ENCODE data around the gene APIP.

Gene APIP

DNA sequence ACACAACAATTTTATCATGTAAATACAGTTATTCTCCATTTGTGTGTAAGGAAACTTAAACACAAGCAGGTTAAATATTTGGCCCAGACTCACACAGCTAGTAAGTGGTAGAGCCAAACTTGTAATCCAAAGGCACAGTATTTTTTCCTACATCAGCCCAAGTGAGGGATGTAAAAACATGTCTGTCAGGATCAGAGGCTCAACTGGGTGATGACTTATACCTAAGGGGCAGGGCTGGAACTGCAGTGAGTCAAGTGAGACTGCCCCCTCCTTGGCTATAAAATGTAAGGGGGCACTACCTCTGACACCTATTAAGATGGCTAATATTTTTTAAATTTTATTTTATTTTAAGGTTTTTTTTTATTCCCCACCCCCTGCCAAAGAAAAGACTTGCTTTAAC, 82.6 kb downstream of the APIP start:
- Histone ChIP-seq H3K4me3 (ENCODE audit: low read depth in 1 of 2, low read length in 2 of 2) (no peak overlapping the region), H3K27ac (ENCODE audit: low read length) (no peak overlapping the region), H3K36me3 (ENCODE audit: control insufficient read depth in 1 of 2, insufficient read depth in 2 of 2, low read length in 2 of 2) (no peaks in the 10 kb centered on the region), H3K27me3 (ENCODE audit: low read depth, low read length) (no peaks in the 10 kb centered on the region), H3K4me1 (ENCODE audit: control insufficient read depth in 1 of 2, insufficient read depth in 2 of 2, low read length in 2 of 2) (no peaks in the 10 kb centered on the region), H3K9me3 (ENCODE audit: control insufficient read depth in 1 of 2, low read length in 2 of 2) (no peaks in the 10 kb centered on the region)
